Parathyroid adenoma (tissue), 2 donors: ENCODE measurements around the gene FETUB.

Experiments
- H2AFZ ChIP-seq: fragments of 300-600 bp; sonication (generic); one replicate; pipeline ENCODE4 v1.7.0; 2017; ENCODE audit warnings: antibody characterized with exemption, mild to moderate bottlenecking
- H3K27ac ChIP-seq: fragments of 300-600 bp; sonication (generic); one replicate; pipeline ENCODE4 v1.7.0; 2017
- H3K27me3 ChIP-seq: fragments of 300-600 bp; sonication (generic); one replicate; pipeline ENCODE4 v1.7.0; 2017; ENCODE audit warnings: low read length; ENCODE audit not compliant: control insufficient read depth, insufficient read depth
- H3K36me3 ChIP-seq: fragments of 300-600 bp; sonication (generic); one replicate; pipeline ENCODE4 v1.7.0; 2017; ENCODE audit warnings: low read length; ENCODE audit not compliant: control insufficient read depth, insufficient read depth
- H3K4me1 ChIP-seq: fragments of 300-600 bp; sonication (generic); one replicate; pipeline ENCODE4 v1.7.0; 2017; ENCODE audit warnings: control low read depth
- H3K4me2 ChIP-seq: fragments of 300-600 bp; sonication (generic); one replicate; pipeline ENCODE4 v1.7.0; 2017; ENCODE audit warnings: low read length
- H3K4me3 ChIP-seq: fragments of 300-600 bp; sonication (generic); one replicate; pipeline ENCODE4 v1.7.0; 2017; ENCODE audit warnings: low read depth, low read length
- H3K79me2 ChIP-seq: fragments of 300-600 bp; sonication (generic); one replicate; pipeline ENCODE4 v1.7.0; 2017; ENCODE audit warnings: control low read depth
- H3K9ac ChIP-seq: fragments of 300-600 bp; sonication (generic); one replicate; pipeline ENCODE4 v1.7.0; 2017; ENCODE audit warnings: mild to moderate bottlenecking
- H3K9me3 ChIP-seq: fragments of 300-600 bp; sonication (generic); one replicate; pipeline ENCODE4 v1.7.0; 2017; ENCODE audit warnings: low read length; ENCODE audit not compliant: control insufficient read depth
- TF ChIP-seq, protein P1 (sequence below): fragments of 300-600 bp; sonication (generic); IDR thresholded peaks from one replicate; pipeline ENCODE4 v1.7.0; 2017; ENCODE audit warnings: antibody characterized with exemption, mild to moderate bottlenecking
- donor health status: primary hyperparathyroidism.

FETUB gene

GRCh38 chr3:186594591-186595113 is 45.5 kb upstream of the FETUB start:
- Histone ChIP-seq H3K4me3 (no peak overlapping the region), H3K27me3 (no peaks in the 10 kb centered on the region), H3K36me3 (no peaks in the 10 kb centered on the region), H3K4me1 (no peaks in the 10 kb centered on the region), H2AFZ (no peak overlapping the region), H3K79me2 (no peaks in the 10 kb centered on the region), H3K4me2 (no peak overlapping the region), H3K9ac (no peak overlapping the region), H3K9me3 (no peaks in the 10 kb centered on the region), H3K27ac (no peak overlapping the region)
- TF ChIP-seq, protein P1, sequence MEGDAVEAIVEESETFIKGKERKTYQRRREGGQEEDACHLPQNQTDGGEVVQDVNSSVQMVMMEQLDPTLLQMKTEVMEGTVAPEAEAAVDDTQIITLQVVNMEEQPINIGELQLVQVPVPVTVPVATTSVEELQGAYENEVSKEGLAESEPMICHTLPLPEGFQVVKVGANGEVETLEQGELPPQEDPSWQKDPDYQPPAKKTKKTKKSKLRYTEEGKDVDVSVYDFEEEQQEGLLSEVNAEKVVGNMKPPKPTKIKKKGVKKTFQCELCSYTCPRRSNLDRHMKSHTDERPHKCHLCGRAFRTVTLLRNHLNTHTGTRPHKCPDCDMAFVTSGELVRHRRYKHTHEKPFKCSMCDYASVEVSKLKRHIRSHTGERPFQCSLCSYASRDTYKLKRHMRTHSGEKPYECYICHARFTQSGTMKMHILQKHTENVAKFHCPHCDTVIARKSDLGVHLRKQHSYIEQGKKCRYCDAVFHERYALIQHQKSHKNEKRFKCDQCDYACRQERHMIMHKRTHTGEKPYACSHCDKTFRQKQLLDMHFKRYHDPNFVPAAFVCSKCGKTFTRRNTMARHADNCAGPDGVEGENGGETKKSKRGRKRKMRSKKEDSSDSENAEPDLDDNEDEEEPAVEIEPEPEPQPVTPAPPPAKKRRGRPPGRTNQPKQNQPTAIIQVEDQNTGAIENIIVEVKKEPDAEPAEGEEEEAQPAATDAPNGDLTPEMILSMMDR: no peak

DNA sequence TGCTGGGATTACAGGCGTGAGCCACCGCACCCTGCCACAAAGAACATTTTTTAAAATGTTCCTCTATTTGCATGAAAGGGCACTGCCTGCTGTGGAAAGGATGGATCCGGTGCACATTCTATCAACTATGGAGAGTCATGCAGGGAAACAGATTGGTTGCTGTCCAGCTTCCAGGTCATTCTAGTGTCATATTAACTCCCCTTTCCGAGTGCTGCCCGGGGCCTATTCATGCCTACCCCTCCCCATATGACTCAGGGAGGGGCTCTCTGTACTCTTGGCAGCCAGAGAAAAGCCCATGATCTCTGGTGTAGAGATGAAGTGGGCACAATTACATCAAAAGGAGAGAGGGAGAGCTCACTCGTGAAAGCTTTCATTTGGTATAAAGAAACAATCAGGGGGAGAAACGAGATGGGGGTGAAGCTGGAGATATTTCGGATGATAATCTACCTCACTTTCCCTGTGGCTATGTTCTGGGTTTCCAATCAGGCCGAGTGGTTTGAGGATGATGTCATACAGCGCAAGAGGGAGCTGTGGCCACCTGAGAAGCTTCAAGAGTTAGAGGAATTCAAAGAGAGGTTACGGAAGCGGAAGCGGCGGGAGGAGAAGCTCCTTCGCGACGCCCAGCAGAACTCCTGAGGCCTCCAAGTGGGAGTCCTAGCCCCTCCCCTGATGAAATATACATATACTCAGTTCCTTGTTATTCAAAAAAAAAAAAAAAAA is 43.5 kb upstream of the FETUB start:
- H3K9ac ChIP-seq: no peak overlapping the region
- no peaks in the 10 kb centered on the region for H3K9me3 ChIP-seq
- TF ChIP-seq, protein P1: no peak
- H3K79me2 ChIP-seq: no peaks in the 10 kb centered on the region
- H3K4me3 ChIP-seq: no peak overlapping the region
- H3K27me3 ChIP-seq: no peaks in the 10 kb centered on the region
- no peak overlapping the region for H3K27ac ChIP-seq
- peak overlapping the region; percentile 34 for H2AFZ ChIP-seq
- H3K4me1 ChIP-seq: no peaks in the 10 kb centered on the region
- H3K4me2 ChIP-seq: no peak overlapping the region
- H3K36me3 ChIP-seq: no peaks in the 10 kb centered on the region

- H3K27ac ChIP-seq: no peak overlapping the region
- no peak overlapping the region for H3K9ac ChIP-seq
- H3K4me3 ChIP-seq: no peak overlapping the region
- no peak overlapping the region for H2AFZ ChIP-seq
- no peaks in the 10 kb centered on the region for H3K36me3 ChIP-seq
- no peaks in the 10 kb centered on the region for H3K27me3 ChIP-seq
- H3K9me3 ChIP-seq: no peaks in the 10 kb centered on the region
- no peaks in the 10 kb centered on the region for H3K79me2 ChIP-seq
- TF ChIP-seq, protein P1: no peak
- H3K4me2 ChIP-seq: no peak overlapping the region
- no peaks in the 10 kb centered on the region for H3K4me1 ChIP-seq
Measured at GRCh38 chr3:186598108-186598784, 42.0 kb upstream of the FETUB start.

DNA sequence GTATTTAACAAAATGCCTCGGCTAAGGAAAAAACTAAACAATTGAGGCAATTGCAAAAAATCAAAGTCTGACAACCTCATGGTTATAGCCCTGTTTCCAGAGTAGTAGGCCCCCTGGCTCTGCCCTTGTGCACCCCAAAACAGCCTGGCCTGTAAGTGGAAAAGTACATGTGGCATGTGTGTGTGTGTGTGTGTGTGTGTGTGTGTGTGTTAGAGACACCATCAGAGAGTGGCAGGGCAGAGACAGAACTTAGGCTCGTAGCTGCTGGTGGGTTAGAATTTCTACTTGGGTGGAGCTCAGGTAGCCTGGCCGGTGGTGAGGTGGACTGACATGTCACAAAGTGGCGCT is 41.4 kb upstream of the FETUB start:
- Histone ChIP-seq H3K9ac (no peak overlapping the region), H3K9me3 (no peaks in the 10 kb centered on the region), H3K27ac (no peak overlapping the region), H3K4me2 (no peak overlapping the region), H3K4me3 (no peak overlapping the region), H3K36me3 (no peaks in the 10 kb centered on the region), H2AFZ (no peak overlapping the region), H3K4me1 (no peaks in the 10 kb centered on the region), H3K79me2 (no peaks in the 10 kb centered on the region), H3K27me3 (no peaks in the 10 kb centered on the region)
- TF ChIP-seq, protein P1: no peak
